Fibroblast of lung (primary cell): ENCODE data around the gene SAP130. TPM values are rescaled to one million over a fixed set of nuclear protein-coding genes. Genes with fewer than 3 reads are reported as not detected.

Source experiments
- DNase-seq, 2 donors: peaks; one replicate each; pipeline versions ENCODE4 v3.0.0 to v3.0.0-alpha.2; 2010; ENCODE audit warnings: low read depth in 2 of 2
- H2AFZ ChIP-seq: 2 replicates; pipeline ENCODE4 v1.5.1; 2012; ENCODE audit warnings: low read length, control low read depth, inconsistent platforms
- H3K27ac ChIP-seq: 2 replicates; pipeline ENCODE4 v1.5.1; 2011; ENCODE audit warnings: low read length, control low read depth; ENCODE audit not compliant: insufficient read depth
- H3K27me3 ChIP-seq: 2 replicates; pipeline ENCODE4 v1.5.1; 2011; ENCODE audit warnings: mild to moderate bottlenecking, low read length; ENCODE audit not compliant: control insufficient read depth, insufficient read depth
- H3K36me3 ChIP-seq: 2 replicates; pipeline ENCODE4 v1.5.1; 2011; ENCODE audit warnings: low read length; ENCODE audit not compliant: control insufficient read depth, insufficient read depth
- H3K4me1 ChIP-seq: 2 replicates; pipeline ENCODE4 v1.5.1; 2011; ENCODE audit warnings: low read length; ENCODE audit not compliant: control insufficient read depth, insufficient read depth; ENCODE audit errors: extremely low read depth
- H3K4me2 ChIP-seq: 2 replicates; pipeline ENCODE4 v1.5.1; 2011; ENCODE audit warnings: low read length, control low read depth; ENCODE audit not compliant: insufficient read depth; ENCODE audit errors: extremely low read depth
- H3K4me3 ChIP-seq, 4 experiments: fragments of 200-600 bp in 1 of 4; sonication (generic) in 1 of 4; replicated peaks in 1 of 4; 2 replicates each; pipeline ENCODE4 v1.5.1; 2011 to 2016; ENCODE audit warnings: low read length in 4 of 4, low read depth in 3 of 4, mild to moderate bottlenecking in 3 of 4, control low read depth in 2 of 4, inconsistent platforms in 1 of 4, mixed read lengths in 1 of 4; ENCODE audit not compliant: insufficient read depth in 1 of 4; ENCODE audit errors: control extremely low read depth in 1 of 4
- H3K79me2 ChIP-seq: 2 replicates; pipeline ENCODE4 v1.5.1; 2012; ENCODE audit warnings: mild to moderate bottlenecking, low read length, inconsistent platforms; ENCODE audit not compliant: control insufficient read depth, insufficient read depth
- H3K9ac ChIP-seq: 2 replicates; pipeline ENCODE4 v1.5.1; 2011; ENCODE audit warnings: mild to moderate bottlenecking, low read length, control low read depth; ENCODE audit not compliant: insufficient read depth
- H3K9me3 ChIP-seq: 2 replicates; pipeline ENCODE4 v1.5.1; 2012; ENCODE audit warnings: low read depth, low read length; ENCODE audit not compliant: control insufficient read depth, insufficient read depth
- H4K20me1 ChIP-seq: 2 replicates; pipeline ENCODE4 v1.5.1; 2011; ENCODE audit warnings: low read length; ENCODE audit not compliant: control insufficient read depth, insufficient read depth; ENCODE audit errors: extremely low read depth
- EZH2 ChIP-seq: IDR thresholded peaks from 2 replicates; pipeline ENCODE4 v1.5.1; 2012; ENCODE audit warnings: low read length, control low read depth, mild to moderate bottlenecking; ENCODE audit errors: missing control alignments
- polyA plus RNA-seq, 2 donors: library from polyadenylated mRNA; depleted of rRNA in 1 of 2; stranded (reverse) in 1 of 2; unstranded in 1 of 2; fragments of >200 nt; gene quantifications; 2 replicates each; pipeline ENCODE4 v1.2.1, GENCODE V29; 2011 to 2012; ENCODE audit warnings: missing spikeins in 1 of 2
- total RNA-seq: library from RNA; depleted of rRNA; stranded (reverse); fragments of >200 nt; gene quantifications from 2 replicates; pipeline ENCODE4 v1.2.1, GENCODE V29; 2014
- TF ChIP-seq, protein P1 (sequence below), 2 donors: IDR thresholded peaks in 1 of 2; conservative IDR thresholded peaks in 1 of 2; 1 replicate in 1 of 2; 2 replicates in 1 of 2; pipeline ENCODE4 v1.5.1; 2011 to 2012; ENCODE audit warnings: low read length in 2 of 2, control low read depth in 1 of 2, inconsistent platforms in 1 of 2, low read depth in 1 of 2, mild to moderate bottlenecking in 1 of 2

SAP130 gene
- total and polyA plus RNA-seq, 2 donors (not counting 1 experiment from before 2014, with no cell fraction given), result 4.5 to 6.7 TPM

GRCh38 chr2:128024816-128025215 is 3.0 kb downstream of the SAP130 start:
- no peaks in the 10 kb centered on the region for H3K27me3 ChIP-seq
- TF ChIP-seq, protein P1, sequence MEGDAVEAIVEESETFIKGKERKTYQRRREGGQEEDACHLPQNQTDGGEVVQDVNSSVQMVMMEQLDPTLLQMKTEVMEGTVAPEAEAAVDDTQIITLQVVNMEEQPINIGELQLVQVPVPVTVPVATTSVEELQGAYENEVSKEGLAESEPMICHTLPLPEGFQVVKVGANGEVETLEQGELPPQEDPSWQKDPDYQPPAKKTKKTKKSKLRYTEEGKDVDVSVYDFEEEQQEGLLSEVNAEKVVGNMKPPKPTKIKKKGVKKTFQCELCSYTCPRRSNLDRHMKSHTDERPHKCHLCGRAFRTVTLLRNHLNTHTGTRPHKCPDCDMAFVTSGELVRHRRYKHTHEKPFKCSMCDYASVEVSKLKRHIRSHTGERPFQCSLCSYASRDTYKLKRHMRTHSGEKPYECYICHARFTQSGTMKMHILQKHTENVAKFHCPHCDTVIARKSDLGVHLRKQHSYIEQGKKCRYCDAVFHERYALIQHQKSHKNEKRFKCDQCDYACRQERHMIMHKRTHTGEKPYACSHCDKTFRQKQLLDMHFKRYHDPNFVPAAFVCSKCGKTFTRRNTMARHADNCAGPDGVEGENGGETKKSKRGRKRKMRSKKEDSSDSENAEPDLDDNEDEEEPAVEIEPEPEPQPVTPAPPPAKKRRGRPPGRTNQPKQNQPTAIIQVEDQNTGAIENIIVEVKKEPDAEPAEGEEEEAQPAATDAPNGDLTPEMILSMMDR (conservative IDR thresholded peaks at IDR 0.05 in 1 of 2, IDR thresholded peaks at IDR 0.05 in 1 of 2; ENCODE audit: low read depth in 1 of 2, low read length in 2 of 2), result no peak
- no peak for TF ChIP-seq EZH2
- no peaks in the 10 kb centered on the region for H3K4me1 ChIP-seq
- DNase-seq, result no peak
- no peak overlapping the region for H3K4me2 ChIP-seq
- H4K20me1 ChIP-seq, result no peaks in the 10 kb centered on the region
- no peak overlapping the region for H3K9ac ChIP-seq
- peaks cover 22% of the 10 kb centered on the region for H3K79me2 ChIP-seq
- no peak overlapping the region for H3K27ac ChIP-seq
- no peaks in the 10 kb centered on the region for H3K36me3 ChIP-seq
- no peak overlapping the region for H2AFZ ChIP-seq
- H3K9me3 ChIP-seq, result no peaks in the 10 kb centered on the region
- H3K4me3 ChIP-seq, result no peak overlapping the region

GRCh38 chr2:128017561-128017960 is 10.3 kb downstream of the SAP130 start:
- Histone ChIP-seq H3K4me3 (no peak overlapping the region), H3K9ac (no peak overlapping the region), H2AFZ (no peak overlapping the region), H3K36me3 (peaks cover 9% of the 10 kb centered on the region), H4K20me1 (no peaks in the 10 kb centered on the region), H3K9me3 (no peaks in the 10 kb centered on the region), H3K27me3 (no peaks in the 10 kb centered on the region), H3K4me1 (no peaks in the 10 kb centered on the region), H3K27ac (no peak overlapping the region), H3K4me2 (no peak overlapping the region), H3K79me2 (no peaks in the 10 kb centered on the region)
- DNase-seq, result no peak
- no peak for TF ChIP-seq EZH2
- TF ChIP-seq, protein P1 (conservative IDR thresholded peaks at IDR 0.05 in 1 of 2, IDR thresholded peaks at IDR 0.05 in 1 of 2; ENCODE audit: low read depth in 1 of 2, low read length in 2 of 2), result no peak

DNA sequence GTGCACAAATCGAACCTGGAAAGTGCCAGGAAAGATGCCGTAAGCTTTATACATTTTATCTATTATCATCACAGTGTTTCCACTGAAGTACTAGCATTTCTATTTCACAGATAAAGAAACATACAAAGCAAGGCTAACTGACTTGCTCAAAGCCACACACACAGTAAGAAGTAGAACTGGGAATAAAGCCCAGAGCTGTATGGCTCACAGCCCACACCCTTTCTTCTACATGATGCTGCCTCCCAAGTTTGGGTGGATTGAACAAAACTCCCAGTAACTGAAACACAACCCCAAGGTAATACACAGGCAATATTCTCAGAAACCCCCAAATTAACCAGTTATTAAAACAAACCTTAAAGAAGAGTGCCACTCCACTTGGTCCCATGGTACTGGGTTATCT is 11.2 kb downstream of the SAP130 start:
- H3K4me1 ChIP-seq, result no peaks in the 10 kb centered on the region
- no peaks in the 10 kb centered on the region for H4K20me1 ChIP-seq
- no peak for TF ChIP-seq EZH2
- TF ChIP-seq, protein P1 (conservative IDR thresholded peaks at IDR 0.05 in 1 of 2, IDR thresholded peaks at IDR 0.05 in 1 of 2; ENCODE audit: low read depth in 1 of 2, low read length in 2 of 2), result no peak
- no peaks in the 10 kb centered on the region for H3K79me2 ChIP-seq
- no peak overlapping the region for H2AFZ ChIP-seq
- no peak overlapping the region for H3K4me2 ChIP-seq
- H3K4me3 ChIP-seq, result no peak overlapping the region
- no peaks in the 10 kb centered on the region for H3K9me3 ChIP-seq
- no peak overlapping the region for H3K27ac ChIP-seq
- peaks cover 10% of the 10 kb centered on the region for H3K36me3 ChIP-seq
- DNase-seq, result peak; percentile 34 to 39
- no peak overlapping the region for H3K9ac ChIP-seq
- no peaks in the 10 kb centered on the region for H3K27me3 ChIP-seq
